GM23338 (cell line): ENCODE measurements around the gene CAPN9. TPM values are rescaled to one million over a fixed set of nuclear protein-coding genes. Genes with fewer than 3 reads are reported as not detected.
A peak's percentile ranks its signal among the peaks of the same experiment; 100 is the strongest.

ENCODE experiments used
- ATAC-seq: fragments of 200-7000 bp; cut with Tn5 transposase; 3 replicates; pipeline ENCODE4 v1.9.1; 2020
- DNase-seq: peaks from one replicate; pipeline ENCODE4 v3.0.0-alpha.2; 2015; ENCODE audit warnings: low spot score
- H2AFZ ChIP-seq: fragments of 200-600 bp; sonication (generic); 2 replicates; pipeline ENCODE4 v1.8.0; 2016; ENCODE audit warnings: antibody characterized with exemption, mild to moderate bottlenecking, moderate library complexity
- H3F3A ChIP-seq: fragments of 200-600 bp; sonication (generic); replicated peaks from 2 replicates; pipeline ENCODE4 v1.8.0; 2017; ENCODE audit warnings: antibody characterized with exemption, mixed run types, low read depth
- H3K27ac ChIP-seq: fragments of 200-600 bp; sonication (generic); 2 replicates; pipeline ENCODE4 v1.6.1; 2016; ENCODE audit warnings: low read depth
- H3K27me3 ChIP-seq: fragments of 200-600 bp; sonication (generic); 2 replicates; pipeline ENCODE4 v1.8.0; 2016; ENCODE audit warnings: mild to moderate bottlenecking, mixed run types, moderate library complexity; ENCODE audit not compliant: insufficient read depth
- H3K36me3 ChIP-seq: fragments of 200-600 bp; sonication (generic); 2 replicates; pipeline ENCODE4 v1.8.0; 2016; ENCODE audit warnings: mild to moderate bottlenecking; ENCODE audit not compliant: insufficient read depth
- H3K4me1 ChIP-seq: fragments of 200-600 bp; sonication (generic); 2 replicates; pipeline ENCODE4 v1.8.0; 2016; ENCODE audit warnings: mild to moderate bottlenecking, moderate library complexity; ENCODE audit not compliant: insufficient read depth
- H3K4me2 ChIP-seq: fragments of 200-600 bp; sonication (generic); 2 replicates; pipeline ENCODE4 v1.7.1; 2017; ENCODE audit warnings: mixed run types
- H3K4me3 ChIP-seq: fragments of 200-600 bp; sonication (generic); 2 replicates; pipeline ENCODE4 v1.6.1; 2016; ENCODE audit warnings: mixed run types
- H3K79me2 ChIP-seq: fragments of 200-600 bp; sonication (generic); replicated peaks from 2 replicates; pipeline ENCODE4 v1.8.0; 2017; ENCODE audit warnings: mild to moderate bottlenecking; ENCODE audit not compliant: insufficient read depth
- H3K9me2 ChIP-seq: fragments of 200-600 bp; sonication (generic); 2 replicates; pipeline ENCODE4 v1.8.0; 2017; ENCODE audit not compliant: insufficient read depth
- H4K20me1 ChIP-seq: fragments of 200-600 bp; sonication (generic); replicated peaks from 2 replicates; pipeline ENCODE4 v1.8.0; 2017; ENCODE audit warnings: mild to moderate bottlenecking; ENCODE audit not compliant: insufficient read depth
- H3K27ac Mint-ChIP-seq: 2 replicates; pipeline ENCODE4 v1.8.0; 2020; ENCODE audit warnings: inconsistent platforms, mild to moderate bottlenecking, moderate library complexity, mixed read lengths
- H3K27me3 Mint-ChIP-seq: 3 replicates; pipeline ENCODE4 v1.8.0; 2022; ENCODE audit warnings: low read depth, mild to moderate bottlenecking, moderate library complexity, mixed read lengths, inconsistent platforms; ENCODE audit not compliant: insufficient read depth, poor library complexity
- H3K36me3 Mint-ChIP-seq: 3 replicates; pipeline ENCODE4 v1.8.0; 2021; ENCODE audit warnings: low read depth, mild to moderate bottlenecking, inconsistent platforms, moderate library complexity, mixed read lengths
- H3K4me1 Mint-ChIP-seq: 3 replicates; pipeline ENCODE4 v1.8.0; 2020; ENCODE audit warnings: mild to moderate bottlenecking, inconsistent platforms, mixed read lengths
- H3K4me3 Mint-ChIP-seq: 3 replicates; pipeline ENCODE4 v1.8.0; 2021; ENCODE audit warnings: moderate library complexity, mild to moderate bottlenecking, inconsistent platforms, mixed read lengths
- H3K9me3 Mint-ChIP-seq: 3 replicates; pipeline ENCODE4 v1.8.0; 2020; ENCODE audit warnings: moderate library complexity, mild to moderate bottlenecking, inconsistent platforms, mixed read lengths
- CREB1 ChIP-seq: fragments of 250-450 bp; sonication (Bioruptor Pico); IDR thresholded peaks from 2 replicates; pipeline ENCODE4 v1.5.0; 2020; ENCODE audit warnings: low read depth, mild to moderate bottlenecking, moderate library complexity
- EZH2 ChIP-seq: fragments of 200-600 bp; sonication (generic); IDR thresholded peaks from one replicate; pipeline ENCODE4 v1.8.0; 2017; ENCODE audit warnings: antibody characterized with exemption, mild to moderate bottlenecking, low read depth; ENCODE audit not compliant: unreplicated experiment
- EZH2phosphoT487 ChIP-seq: fragments of 200-600 bp; sonication (generic); IDR thresholded peaks from one replicate; pipeline ENCODE4 v1.8.1; 2018; ENCODE audit warnings: antibody characterized with exemption; ENCODE audit not compliant: unreplicated experiment
- JUNB ChIP-seq: IDR thresholded peaks from one replicate; pipeline ENCODE4 v1.6.1; 2016; ENCODE audit warnings: antibody characterized with exemption; ENCODE audit not compliant: unreplicated experiment
- NANOG ChIP-seq: IDR thresholded peaks from 2 replicates; pipeline ENCODE4 v1.6.1; 2016; ENCODE audit warnings: antibody characterized with exemption, borderline replicate concordance
- POLR2AphosphoS5 ChIP-seq: IDR thresholded peaks from 2 replicates; pipeline ENCODE4 v1.6.1; 2016; ENCODE audit warnings: antibody characterized with exemption, low read depth
- STAT1 ChIP-seq: IDR thresholded peaks from one replicate; pipeline ENCODE4 v1.6.1; 2016; ENCODE audit warnings: antibody characterized with exemption; ENCODE audit not compliant: unreplicated experiment
- ZNF114 ChIP-seq: fragments of 250-450 bp; sonication (Bioruptor Pico); IDR thresholded peaks from 2 replicates; pipeline ENCODE4 v1.5.0; 2020; ENCODE audit warnings: mild to moderate bottlenecking, moderate library complexity
- ZNF331 ChIP-seq: fragments of 250-450 bp; sonication (Bioruptor Pico); IDR thresholded peaks from 2 replicates; pipeline ENCODE4 v1.5.0; 2020; ENCODE audit warnings: low read depth, mild to moderate bottlenecking, moderate library complexity
- polyA plus RNA-seq: library from polyadenylated mRNA; unstranded; fragments of >200 nt; fragmentation: Nextera tagmentation; extraction: Ambion mirVana; gene quantifications from 2 replicates; pipeline ENCODE4 v1.2.1, GENCODE V29; 2016
- total RNA-seq: library from RNA; depleted of rRNA; stranded (reverse); fragments of >200 nt; shearing (Covaris generic); gene quantifications from 2 replicates; pipeline ENCODE4 v1.2.3, GENCODE V29; 2014
- TF ChIP-seq, protein P1 (sequence below): IDR thresholded peaks from 2 replicates; pipeline ENCODE4 v1.6.1; 2016; ENCODE audit warnings: antibody characterized with exemption
- TF ChIP-seq, protein P2 (sequence below), 2 experiments: fragments of 200-600 bp in 1 of 2; sonication (generic) in 1 of 2; conservative IDR thresholded peaks; 2 replicates each; pipeline versions ENCODE4 v1.5.1 to v1.6.1; 2016 to 2017; ENCODE audit warnings: antibody characterized with exemption in 2 of 2, low read depth in 2 of 2, mild to moderate bottlenecking in 2 of 2, moderate library complexity in 1 of 2

CAPN9 gene
- total and polyA plus RNA-seq, 2 experiments from 2014 or later = 0.07 TPM; not detected in 1

DNA sequence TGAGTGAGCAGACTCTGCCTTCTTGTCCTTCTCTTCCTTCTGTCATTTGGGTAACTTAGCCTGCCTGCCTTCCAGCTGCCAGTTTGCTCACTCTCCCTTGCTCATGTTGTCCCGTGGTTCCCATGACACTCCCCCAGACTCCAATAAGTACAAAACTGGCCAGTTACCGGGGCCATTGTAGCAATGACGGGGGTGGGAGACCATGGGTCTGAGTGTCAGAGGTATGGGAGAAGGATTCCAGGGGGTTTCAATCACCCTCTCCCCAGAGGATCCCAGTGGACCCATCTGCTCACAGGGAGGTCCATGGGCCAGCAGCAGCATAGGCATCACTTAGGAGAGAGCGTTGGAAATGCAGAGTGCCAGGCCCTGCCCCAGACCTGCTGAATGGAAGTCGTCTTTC is 51.3 kb downstream of the CAPN9 start (continued):
- TF ChIP-seq, protein P1, sequence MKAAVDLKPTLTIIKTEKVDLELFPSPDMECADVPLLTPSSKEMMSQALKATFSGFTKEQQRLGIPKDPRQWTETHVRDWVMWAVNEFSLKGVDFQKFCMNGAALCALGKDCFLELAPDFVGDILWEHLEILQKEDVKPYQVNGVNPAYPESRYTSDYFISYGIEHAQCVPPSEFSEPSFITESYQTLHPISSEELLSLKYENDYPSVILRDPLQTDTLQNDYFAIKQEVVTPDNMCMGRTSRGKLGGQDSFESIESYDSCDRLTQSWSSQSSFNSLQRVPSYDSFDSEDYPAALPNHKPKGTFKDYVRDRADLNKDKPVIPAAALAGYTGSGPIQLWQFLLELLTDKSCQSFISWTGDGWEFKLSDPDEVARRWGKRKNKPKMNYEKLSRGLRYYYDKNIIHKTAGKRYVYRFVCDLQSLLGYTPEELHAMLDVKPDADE = no peak
- TF ChIP-seq JUNB = no peak
- TF ChIP-seq ZNF114 (CRISPR knock-in tag) = no peak
- no peak for TF ChIP-seq EZH2phosphoT487
- no peak for TF ChIP-seq EZH2
- no peak for TF ChIP-seq NANOG
- TF ChIP-seq CREB1 (CRISPR knock-in tag) = no peak
- no peak for TF ChIP-seq ZNF331 (CRISPR knock-in tag)
- TF ChIP-seq STAT1 = no peak

DNA sequence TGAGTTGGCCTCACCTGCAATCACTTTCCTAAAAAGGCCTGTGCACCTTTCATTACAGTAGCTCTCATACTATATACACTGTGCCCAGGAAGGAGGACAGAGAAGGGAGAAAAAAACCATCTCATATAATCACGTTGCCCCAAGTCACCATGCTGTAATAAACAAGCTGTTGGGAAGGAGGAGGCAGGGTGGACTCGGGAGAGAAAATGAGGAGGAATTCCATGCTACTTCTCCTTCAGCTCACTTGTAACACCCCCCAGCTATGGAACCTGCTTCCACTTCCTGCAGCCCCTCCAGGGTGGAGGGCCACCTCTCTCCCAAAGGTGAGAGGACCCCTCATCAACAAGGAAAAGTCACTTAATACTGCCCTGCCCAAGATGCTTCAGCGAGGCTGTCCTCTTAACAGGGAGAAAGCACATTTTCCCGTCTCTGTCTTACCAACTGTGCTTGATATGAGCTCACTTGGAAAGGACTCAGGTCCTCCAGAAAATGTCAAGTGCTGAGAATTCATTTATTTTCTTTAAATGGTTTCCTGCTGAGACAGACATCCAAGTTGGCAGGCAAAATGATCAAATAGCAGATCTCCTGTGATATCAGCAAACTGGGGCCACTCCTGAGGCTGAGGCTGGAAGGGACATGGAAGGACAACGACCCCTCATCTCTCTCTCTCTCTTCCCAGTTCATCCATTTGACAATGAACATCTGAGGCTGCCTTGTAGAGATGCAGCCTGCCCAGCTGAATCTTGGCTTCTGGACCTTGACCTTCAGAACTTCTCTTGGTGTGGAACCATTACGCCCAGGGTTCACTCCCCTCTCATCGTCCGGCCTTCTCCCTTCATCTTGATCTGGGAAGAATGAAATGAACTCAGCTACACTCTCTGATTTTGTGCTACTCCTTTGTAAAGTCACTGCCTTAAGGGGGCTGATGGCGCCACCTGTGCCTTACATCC is 54.0 kb downstream of the CAPN9 start:
- Histone ChIP-seq H3K4me3 (no peak overlapping the region), H3K79me2 (no peaks in the 10 kb centered on the region), H3K9me2 (no peaks in the 10 kb centered on the region), H2AFZ (no peak overlapping the region), H4K20me1 (no peaks in the 10 kb centered on the region), H3K27me3 (peaks cover 3% of the 10 kb centered on the region; the same call in 1 of the 2 replicates), H3K36me3 (no peaks in the 10 kb centered on the region), H3K4me1 (no peaks in the 10 kb centered on the region), H3K27ac (no peak overlapping the region), H3K4me2 (no peak overlapping the region), H3F3A (no peaks in the 10 kb centered on the region)
- no peak overlapping the region for H3K27ac Mint-ChIP-seq
- no peaks in the 10 kb centered on the region for H3K9me3 Mint-ChIP-seq
- H3K4me1 Mint-ChIP-seq = peaks cover 3% of the 10 kb centered on the region; the same call in 2 of the 3 replicates
- H3K36me3 Mint-ChIP-seq = no peaks in the 10 kb centered on the region
- ATAC-seq = no peak
- DNase-seq = no peak
- H3K27me3 Mint-ChIP-seq = no peaks in the 10 kb centered on the region
- TF ChIP-seq, protein P2, sequence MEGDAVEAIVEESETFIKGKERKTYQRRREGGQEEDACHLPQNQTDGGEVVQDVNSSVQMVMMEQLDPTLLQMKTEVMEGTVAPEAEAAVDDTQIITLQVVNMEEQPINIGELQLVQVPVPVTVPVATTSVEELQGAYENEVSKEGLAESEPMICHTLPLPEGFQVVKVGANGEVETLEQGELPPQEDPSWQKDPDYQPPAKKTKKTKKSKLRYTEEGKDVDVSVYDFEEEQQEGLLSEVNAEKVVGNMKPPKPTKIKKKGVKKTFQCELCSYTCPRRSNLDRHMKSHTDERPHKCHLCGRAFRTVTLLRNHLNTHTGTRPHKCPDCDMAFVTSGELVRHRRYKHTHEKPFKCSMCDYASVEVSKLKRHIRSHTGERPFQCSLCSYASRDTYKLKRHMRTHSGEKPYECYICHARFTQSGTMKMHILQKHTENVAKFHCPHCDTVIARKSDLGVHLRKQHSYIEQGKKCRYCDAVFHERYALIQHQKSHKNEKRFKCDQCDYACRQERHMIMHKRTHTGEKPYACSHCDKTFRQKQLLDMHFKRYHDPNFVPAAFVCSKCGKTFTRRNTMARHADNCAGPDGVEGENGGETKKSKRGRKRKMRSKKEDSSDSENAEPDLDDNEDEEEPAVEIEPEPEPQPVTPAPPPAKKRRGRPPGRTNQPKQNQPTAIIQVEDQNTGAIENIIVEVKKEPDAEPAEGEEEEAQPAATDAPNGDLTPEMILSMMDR (conservative IDR thresholded peaks at IDR 0.05; ENCODE audit: low read depth in 2 of 2) = peak in 1 of 2 experiments; percentile 33; a peak in 2 of 4 replicates
- TF ChIP-seq JUNB = no peak
- H3K4me3 Mint-ChIP-seq = no peak overlapping the region

DNA sequence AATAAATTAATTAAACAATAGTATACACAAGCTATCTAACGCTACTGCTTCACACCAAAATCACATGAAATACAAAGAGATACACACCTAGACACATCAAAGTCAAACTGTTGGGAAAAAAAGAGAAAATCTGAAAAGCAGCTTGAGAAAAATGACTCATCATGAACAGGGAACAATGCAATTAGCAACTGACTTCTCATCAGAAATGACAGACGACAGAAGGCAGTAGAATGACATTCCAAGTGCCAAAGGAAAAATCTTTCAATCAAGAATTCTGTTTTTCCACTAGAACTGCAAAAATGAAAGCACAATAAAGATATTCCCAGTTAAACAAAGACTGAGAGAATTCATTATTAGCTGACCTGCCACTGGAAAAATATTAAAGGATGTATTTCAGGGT is 57.2 kb downstream of the CAPN9 start:
- H3K4me2 ChIP-seq = no peak overlapping the region
- H3K9me3 Mint-ChIP-seq = no peaks in the 10 kb centered on the region

More for the DNA sequence above, 57.2 kb downstream of the CAPN9 start:
- Histone ChIP-seq H3K27me3 (no peaks in the 10 kb centered on the region), H3K4me3 (no peak overlapping the region), H3K9me2 (no peaks in the 10 kb centered on the region), H4K20me1 (no peaks in the 10 kb centered on the region), H2AFZ (no peak overlapping the region), H3K79me2 (no peaks in the 10 kb centered on the region), H3F3A (no peaks in the 10 kb centered on the region), H3K4me1 (no peaks in the 10 kb centered on the region), H3K27ac (no peak overlapping the region), H3K36me3 (no peaks in the 10 kb centered on the region)
- peaks cover 3% of the 10 kb centered on the region for H3K27me3 Mint-ChIP-seq
- H3K36me3 Mint-ChIP-seq = no peaks in the 10 kb centered on the region
- TF ChIP-seq, protein P1 = no peak
- TF ChIP-seq ZNF114 (CRISPR knock-in tag) = no peak
- TF ChIP-seq POLR2AphosphoS5 = no peak
- no peak for TF ChIP-seq ZNF331 (CRISPR knock-in tag)
- no peaks in the 10 kb centered on the region for H3K4me1 Mint-ChIP-seq
- H3K4me3 Mint-ChIP-seq = no peak overlapping the region
- no peak for ATAC-seq
- H3K27ac Mint-ChIP-seq = no peak overlapping the region
- DNase-seq = no peak
